Astrocyte of the cerebellum (primary cell): ENCODE measurements around the gene EYS.

Experiments used
- DNase-seq: peaks from one replicate; pipeline ENCODE4 v3.0.0-alpha.2; 2011; ENCODE audit warnings: low read depth
- H3K4me3 ChIP-seq: 2 replicates; pipeline ENCODE4 v1.5.1; 2011; ENCODE audit warnings: mild to moderate bottlenecking, low read depth, low read length, moderate library complexity
- CTCF ChIP-seq: IDR thresholded peaks from 2 replicates; pipeline ENCODE4 v1.5.1; 2012; ENCODE audit warnings: low read length, low read depth, moderate library complexity, mild to moderate bottlenecking; ENCODE audit errors: missing control alignments
- in situ Hi-C: cut with HindIII; loops from 2 replicates; pipeline ENCODE4 v1.10.0; 2017; ENCODE audit warnings: low sequenced_read_pairs

The EYS gene

GRCh38 chr6:63721181-63721580, 1985.8 kb downstream of the EYS start:
- in situ Hi-C loops = no loop called here
- no peak overlapping the region for H3K4me3 ChIP-seq
- no peak for DNase-seq
- no peak for TF ChIP-seq CTCF

- in situ Hi-C loops = no loop called here
- no peak for TF ChIP-seq CTCF
Observed at GRCh38 chr6:63716169-63716568, 1990.9 kb downstream of the EYS start.

GRCh38 chr6:63714091-63714490, 1992.9 kb downstream of the EYS start:
- in situ Hi-C loops = no loop called here
- DNase-seq = no peak
- no peak for TF ChIP-seq CTCF
- H3K4me3 ChIP-seq = no peak overlapping the region

More at GRCh38 chr6:63716169-63716568, 1990.9 kb downstream of the EYS start:
- H3K4me3 ChIP-seq = no peak overlapping the region
- no peak for DNase-seq

GRCh38 chr6:63713332-63713731, 1993.7 kb downstream of the EYS start:
- in situ Hi-C loops = no loop called here
- no peak for TF ChIP-seq CTCF
- no peak for DNase-seq
- no peak overlapping the region for H3K4me3 ChIP-seq

- H3K4me3 ChIP-seq = no peak overlapping the region
- in situ Hi-C loops = no loop called here
- no peak for DNase-seq
- no peak for TF ChIP-seq CTCF
Observed at GRCh38 chr6:63709148-63709547, 1997.9 kb downstream of the EYS start.

- DNase-seq = no peak
- in situ Hi-C loops = no loop called here
- no peak for TF ChIP-seq CTCF
- no peak overlapping the region for H3K4me3 ChIP-seq
Observed at GRCh38 chr6:63708631-63709030, 1998.4 kb downstream of the EYS start.

- no peak for TF ChIP-seq CTCF
- no peak overlapping the region for H3K4me3 ChIP-seq
- no peak for DNase-seq
- in situ Hi-C loops = no loop called here
Observed at GRCh38 chr6:63706630-63707029, 2000.4 kb downstream of the EYS start.
